IMR-90 (cell line): ENCODE data around the gene TMTC1. TPM values are rescaled to one million over a fixed set of nuclear protein-coding genes. Genes with fewer than 3 reads are reported as not detected.

Source experiments
- ATAC-seq: fragments of 200-7000 bp; cut with Tn5 transposase; 2 replicates; pipeline ENCODE4 v1.9.1; 2020; ENCODE audit warnings: low read depth, mild to moderate bottlenecking, moderate library complexity
- BruUV-seq: library from RNA; stranded (reverse); fragments of 400-500 nt; replicated peaks from 2 replicates; lab custom pipeline; 2021; lab: Mats Ljungman, UMichigan
- CTCF ChIA-PET: fragments of 300-600 bp; formaldehyde crosslinking; extraction: SDS; loops from one replicate; lab custom pipeline; 2021; ENCODE audit warnings: antibody characterized with exemption; lab: Yijun Ruan, JAX
- POLR2A ChIA-PET: fragments of 300-600 bp; sonication (Branson Sonifier 250); formaldehyde crosslinking; loops from one replicate; lab custom pipeline; 2022; ENCODE audit warnings: antibody characterized with exemption; ENCODE audit not compliant: unreplicated experiment; lab: Charles Lee
- DNase-seq: peaks from one replicate; pipeline ENCODE4 v3.0.0; 2013
- H2AFZ ChIP-seq: replicated peaks from 2 replicates; pipeline ENCODE3; 2013; ENCODE audit warnings: low read length, mild to moderate bottlenecking; ENCODE audit not compliant: poor library complexity
- H2AK5ac ChIP-seq: 2 replicates; pipeline ENCODE4 v1.6.1; 2013; ENCODE audit warnings: low read depth, low read length, inconsistent platforms
- H2AK9ac ChIP-seq: replicated peaks from 2 replicates; pipeline ENCODE3; 2013; ENCODE audit warnings: mild to moderate bottlenecking, low read depth, low read length, moderate library complexity; ENCODE audit not compliant: poor library complexity
- H2BK120ac ChIP-seq: 2 replicates; pipeline ENCODE4 v1.6.1; 2013; ENCODE audit warnings: low read depth, low read length, inconsistent platforms
- H2BK15ac ChIP-seq: 3 replicates; pipeline ENCODE4 v1.6.1; 2013; ENCODE audit warnings: low read depth, low read length, inconsistent platforms
- H2BK20ac ChIP-seq: 2 replicates; pipeline ENCODE4 v1.6.1; 2013; ENCODE audit warnings: low read depth, mild to moderate bottlenecking, inconsistent platforms, low read length, moderate library complexity
- H2BK5ac ChIP-seq: 2 replicates; pipeline ENCODE4 v1.6.1; 2013; ENCODE audit warnings: mild to moderate bottlenecking, low read depth, low read length, inconsistent platforms; ENCODE audit not compliant: poor library complexity, severe bottlenecking
- H3K14ac ChIP-seq: replicated peaks from 2 replicates; pipeline ENCODE4 v1.6.1; 2013; ENCODE audit warnings: low read depth, low read length, inconsistent platforms
- H3K18ac ChIP-seq: 2 replicates; pipeline ENCODE4 v1.6.1; 2013; ENCODE audit warnings: low read depth, low read length, control low read depth
- H3K23ac ChIP-seq: 2 replicates; pipeline ENCODE4 v1.6.1; 2013; ENCODE audit warnings: low read depth, low read length, inconsistent platforms
- H3K27ac ChIP-seq: 2 replicates; pipeline ENCODE4 v1.5.1; 2013; ENCODE audit warnings: mild to moderate bottlenecking, control low read depth, low read length; ENCODE audit not compliant: insufficient read depth
- H3K27me3 ChIP-seq: 2 replicates; pipeline ENCODE4 v1.6.1; 2013; ENCODE audit warnings: low read length; ENCODE audit not compliant: control insufficient read depth, insufficient read depth
- H3K36me3 ChIP-seq: 2 replicates; pipeline ENCODE4 v1.6.1; 2013; ENCODE audit warnings: low read length, mixed read lengths; ENCODE audit not compliant: control insufficient read depth, insufficient read depth
- H3K4ac ChIP-seq: 2 replicates; pipeline ENCODE4 v1.6.1; 2013; ENCODE audit warnings: low read depth, low read length, inconsistent platforms
- H3K4me1 ChIP-seq: 2 replicates; pipeline ENCODE4 v1.6.1; 2013; ENCODE audit warnings: low read length, mixed read lengths; ENCODE audit not compliant: control insufficient read depth, insufficient read depth
- H3K4me2 ChIP-seq: 2 replicates; pipeline ENCODE4 v1.6.1; 2013; ENCODE audit warnings: low read depth, mild to moderate bottlenecking, control low read depth, low read length, moderate library complexity
- H3K4me3 ChIP-seq: 2 replicates; pipeline ENCODE4 v1.5.1; 2013; ENCODE audit warnings: low read depth, mild to moderate bottlenecking, control low read depth, low read length, moderate library complexity; ENCODE audit not compliant: insufficient read depth
- H3K56ac ChIP-seq: 2 replicates; pipeline ENCODE4 v1.6.1; 2013; ENCODE audit warnings: low read length, inconsistent platforms; ENCODE audit not compliant: insufficient read depth; ENCODE audit errors: extremely low read depth
- H3K79me1 ChIP-seq, 2 experiments: 2 replicates each; pipeline ENCODE4 v1.6.1; 2013; ENCODE audit warnings: low read length in 2 of 2, inconsistent platforms in 1 of 2, low read depth in 1 of 2
- H3K9ac ChIP-seq: 2 replicates; pipeline ENCODE4 v1.6.1; 2013; ENCODE audit warnings: low read depth, low read length, control low read depth
- H3K9me1 ChIP-seq: 2 replicates; pipeline ENCODE4 v1.6.1; 2013; ENCODE audit warnings: low read length, inconsistent platforms; ENCODE audit not compliant: insufficient read depth
- H3K9me3 ChIP-seq: 2 replicates; pipeline ENCODE4 v1.6.1; 2013; ENCODE audit warnings: low read length; ENCODE audit not compliant: control insufficient read depth, insufficient read depth
- H4K20me1 ChIP-seq: 2 replicates; pipeline ENCODE4 v1.6.1; 2013; ENCODE audit warnings: low read length, inconsistent platforms; ENCODE audit not compliant: insufficient read depth
- H4K5ac ChIP-seq: 2 replicates; pipeline ENCODE4 v1.6.1; 2013; ENCODE audit warnings: mild to moderate bottlenecking, low read depth, low read length, control low read depth
- H4K8ac ChIP-seq, 2 experiments: 2 replicates each; pipeline ENCODE4 v1.6.1; 2013; ENCODE audit warnings: low read depth in 2 of 2, low read length in 2 of 2, control low read depth in 1 of 2, inconsistent platforms in 1 of 2
- H4K91ac ChIP-seq: 2 replicates; pipeline ENCODE4 v1.6.1; 2013; ENCODE audit warnings: low read depth, low read length, inconsistent platforms; ENCODE audit not compliant: insufficient read depth
- BHLHE40 ChIP-seq: fragments of 150-350 bp; IDR thresholded peaks from 2 replicates; pipeline ENCODE4 v1.6.1; 2016; ENCODE audit warnings: mild to moderate bottlenecking, low read depth, low read length
- CEBPB ChIP-seq: IDR thresholded peaks from 2 replicates; pipeline ENCODE4 v1.6.1; 2012; ENCODE audit warnings: low read depth, low read length, improper control_type of control experiment
- CHD1 ChIP-seq: IDR thresholded peaks from 2 replicates; pipeline ENCODE4 v1.6.1; 2012; ENCODE audit warnings: low read depth, low read length, improper control_type of control experiment
- FOS ChIP-seq: fragments of 150-350 bp; IDR thresholded peaks from 2 replicates; pipeline ENCODE4 v1.6.1; 2016; ENCODE audit warnings: low read depth, low read length
- MAFK ChIP-seq: IDR thresholded peaks from 2 replicates; pipeline ENCODE4 v1.6.1; 2012; ENCODE audit warnings: low read depth, low read length, improper control_type of control experiment
- MAZ ChIP-seq: IDR thresholded peaks from 2 replicates; pipeline ENCODE4 v1.6.1; 2012; ENCODE audit warnings: low read depth, mild to moderate bottlenecking, low read length, improper control_type of control experiment, moderate library complexity, borderline replicate concordance
- MXI1 ChIP-seq: IDR thresholded peaks from 2 replicates; pipeline ENCODE4 v1.6.1; 2012; ENCODE audit warnings: low read depth, mild to moderate bottlenecking, low read length, moderate library complexity, borderline replicate concordance
- NFE2L2 ChIP-seq: fragments of 150-350 bp; IDR thresholded peaks from 2 replicates; pipeline ENCODE4 v1.6.1; 2016; ENCODE audit warnings: low read depth, mild to moderate bottlenecking, low read length
- POLR2A ChIP-seq: IDR thresholded peaks from 2 replicates; pipeline ENCODE4 v1.6.1; 2012; ENCODE audit warnings: mild to moderate bottlenecking, low read depth, low read length
- RAD21 ChIP-seq: IDR thresholded peaks from 2 replicates; pipeline ENCODE4 v1.6.1; 2012; ENCODE audit warnings: low read length, improper control_type of control experiment
- RFX5 ChIP-seq: IDR thresholded peaks from 2 replicates; pipeline ENCODE4 v1.8.0; 2012; ENCODE audit warnings: low read depth, mild to moderate bottlenecking, low read length, moderate library complexity
- SMC3 ChIP-seq: fragments of 150-350 bp; IDR thresholded peaks from 2 replicates; pipeline ENCODE4 v1.6.1; 2016; ENCODE audit warnings: low read depth, mild to moderate bottlenecking, antibody characterized with exemption, low read length, moderate library complexity
- WGBS, 2 experiments: methylation state at CpG; one replicate each; pipeline versions ENCODE4 v1.1.5 to v1.1.7; 2013; ENCODE audit warnings: missing lambda C conversion rate in 2 of 2; ENCODE audit not compliant: insufficient read length in 1 of 2; ENCODE audit errors: extremely low coverage in 2 of 2; 5-methylcytosine and 5-hydroxymethylcytosine counted together
- dilution Hi-C: fragments of 300-500 bp; cut with HindIII; formaldehyde crosslinking; loops from one replicate; pipeline ENCODE4 v1.14.3; 2018; ENCODE audit warnings: low sequenced_read_pairs; ENCODE audit not compliant: unreplicated experiment
- in situ Hi-C: fragments of 300-500 bp; cut with MboI; formaldehyde crosslinking; loops from 3 replicates; pipeline ENCODE4 v1.14.3; 2019; ENCODE audit warnings: low sequenced_read_pairs, inconsistent platforms, mixed read lengths
- intact Hi-C: fragments of 100-400 bp; cut with micrococcal nuclease; formaldehyde crosslinking; loops from 2 replicates; pipeline ENCODE4 v1.10.0; 2022
- polyA plus RNA-seq, 3 experiments: library from polyadenylated mRNA; depleted of rRNA; stranded (reverse); fragments of >200 nt; gene quantifications; 2 replicates each; pipeline ENCODE4 v1.2.3, GENCODE V29; 2012; ENCODE audit warnings: low replicate concordance in 1 of 3
- total RNA-seq: library from RNA; depleted of rRNA; stranded (reverse); fragments of >200 nt; gene quantifications from 2 replicates; pipeline ENCODE4 v1.2.3, GENCODE V29; 2012
- TF ChIP-seq, protein P1 (sequence below): fragments of 150-350 bp; IDR thresholded peaks from 2 replicates; pipeline ENCODE4 v1.6.1; 2016; ENCODE audit warnings: low read depth, mild to moderate bottlenecking, low read length, moderate library complexity, borderline replicate concordance
- TF ChIP-seq, protein P2 (sequence below): fragments of 150-350 bp; IDR thresholded peaks from 2 replicates; pipeline ENCODE4 v1.6.1; 2017; ENCODE audit warnings: mild to moderate bottlenecking, antibody characterized with exemption, low read length, low read depth

Gene TMTC1
- total and polyA plus RNA-seq, 2 of the 4 experiments (the other 2 are of a cell fraction), result 12.5 to 36.4 TPM

DNA sequence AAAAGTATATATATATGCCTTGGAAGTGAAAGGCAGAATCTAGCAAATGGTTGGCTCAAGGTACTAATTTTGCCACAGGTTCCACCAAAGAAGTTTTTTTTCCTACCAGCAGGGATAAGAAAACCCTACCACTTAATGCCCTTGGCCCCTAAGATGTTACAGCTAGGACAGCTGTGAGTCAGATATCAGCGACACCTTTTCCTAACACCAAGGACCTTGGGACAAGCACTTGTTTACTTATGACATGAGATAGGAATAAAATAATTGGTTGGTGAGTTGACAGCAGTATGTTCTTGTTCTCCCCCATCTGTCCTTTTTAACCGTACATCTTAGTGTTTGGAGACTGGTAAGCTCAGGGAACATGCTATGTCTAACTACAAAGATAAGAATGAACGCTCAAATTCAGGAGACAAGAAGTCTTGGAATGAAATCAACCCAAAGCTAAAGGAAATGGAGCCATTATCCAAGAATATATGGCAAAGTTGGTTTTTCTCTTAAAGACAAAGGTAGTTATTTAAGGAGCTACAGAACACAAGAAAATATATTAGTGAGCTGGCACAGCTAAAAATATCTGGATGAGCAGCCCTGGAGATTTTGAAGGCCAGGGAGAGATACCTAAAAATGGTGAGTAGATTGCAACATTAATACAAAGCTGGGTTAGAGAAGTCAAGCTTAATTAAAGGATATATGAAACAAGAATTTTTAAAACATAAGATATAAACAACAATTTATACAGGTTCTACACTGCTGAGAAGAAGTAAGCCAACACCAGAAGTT is 126.8 kb downstream of the TMTC1 start:
- Histone ChIP-seq H3K14ac (no peak overlapping the region), H2BK5ac (no peak overlapping the region), H3K18ac (no peak overlapping the region), H3K27me3 (no peaks in the 10 kb centered on the region), H3K23ac (no peak overlapping the region), H4K20me1 (no peaks in the 10 kb centered on the region), H2BK20ac (no peak overlapping the region), H3K36me3 (peaks cover 13% of the 10 kb centered on the region; the same call in 1 of the 2 replicates), H3K56ac (no peak overlapping the region), H2BK120ac (no peak overlapping the region), H3K9ac (no peak overlapping the region), H3K9me3 (no peaks in the 10 kb centered on the region), H3K4me2 (no peak overlapping the region), H4K8ac (no peak overlapping the region), H3K4ac (no peak overlapping the region), H4K91ac (no peak overlapping the region), H2AK9ac (no peak overlapping the region), H3K4me1 (no peaks in the 10 kb centered on the region), H4K5ac (no peak overlapping the region), H3K9me1 (0 out of 2 replicates have a peak, but pooled peaks cover 3% of the 10 kb centered on the region), H2AFZ (no peak overlapping the region), H2AK5ac (no peak overlapping the region), H2BK15ac (no peak overlapping the region), H3K27ac (no peak overlapping the region), H3K79me1 (no peaks in the 10 kb centered on the region; a peak in 2 of 4 replicates), H3K4me3 (no peak overlapping the region)
- intact Hi-C loops (no loop called here), dilution Hi-C loops (no loop called here), in situ Hi-C loops (no loop called here)
- no peak for ATAC-seq
- CTCF ChIA-PET, result interaction anchor here (1.0 kb wide), 1 partner anchor 67 kb away, joined by 4 read pairs; no protein-coding TSS in a partner anchor
- TF ChIP-seq NFE2L2 (no peak), CHD1 (no peak), MAFK (no peak), MAZ (no peak), CEBPB (no peak), MXI1 (no peak), SMC3 (no peak), BHLHE40 (no peak), RFX5 (no peak), RAD21 (no peak), POLR2A (no peak), FOS (no peak)
- TF ChIP-seq, protein P1, sequence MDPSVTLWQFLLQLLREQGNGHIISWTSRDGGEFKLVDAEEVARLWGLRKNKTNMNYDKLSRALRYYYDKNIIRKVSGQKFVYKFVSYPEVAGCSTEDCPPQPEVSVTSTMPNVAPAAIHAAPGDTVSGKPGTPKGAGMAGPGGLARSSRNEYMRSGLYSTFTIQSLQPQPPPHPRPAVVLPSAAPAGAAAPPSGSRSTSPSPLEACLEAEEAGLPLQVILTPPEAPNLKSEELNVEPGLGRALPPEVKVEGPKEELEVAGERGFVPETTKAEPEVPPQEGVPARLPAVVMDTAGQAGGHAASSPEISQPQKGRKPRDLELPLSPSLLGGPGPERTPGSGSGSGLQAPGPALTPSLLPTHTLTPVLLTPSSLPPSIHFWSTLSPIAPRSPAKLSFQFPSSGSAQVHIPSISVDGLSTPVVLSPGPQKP, result no peak
- TF ChIP-seq, protein P2, sequence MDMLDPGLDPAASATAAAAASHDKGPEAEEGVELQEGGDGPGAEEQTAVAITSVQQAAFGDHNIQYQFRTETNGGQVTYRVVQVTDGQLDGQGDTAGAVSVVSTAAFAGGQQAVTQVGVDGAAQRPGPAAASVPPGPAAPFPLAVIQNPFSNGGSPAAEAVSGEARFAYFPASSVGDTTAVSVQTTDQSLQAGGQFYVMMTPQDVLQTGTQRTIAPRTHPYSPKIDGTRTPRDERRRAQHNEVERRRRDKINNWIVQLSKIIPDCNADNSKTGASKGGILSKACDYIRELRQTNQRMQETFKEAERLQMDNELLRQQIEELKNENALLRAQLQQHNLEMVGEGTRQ, result no peak
- POLR2A ChIA-PET, result no interaction called here
- no peak for DNase-seq
- no TSS peak for BruUV-seq
- WGBS, 2 experiments, result no CpG with 5 or more reads among the region's 3 CpGs
